OCI-LY3 (cell line): ENCODE measurements around the gene RNFT1.

ENCODE experiments used
- CTCF ChIP-seq: fragments of 200-600, 300-600 bp; sonication (generic); IDR thresholded peaks from 2 replicates; pipeline ENCODE4 v1.5.1; 2014; ENCODE audit warnings: antibody characterized with exemption, low read length, low read depth
- EZH2phosphoT487 ChIP-seq: fragments of 200-600 bp; shearing (Covaris generic); IDR thresholded peaks from 2 replicates; pipeline ENCODE4 v1.6.1; 2018; ENCODE audit warnings: antibody characterized with exemption, mixed run types, low read depth

- TF ChIP-seq CTCF (no peak), EZH2phosphoT487 (no peak)
Measured at GRCh38 chr17:59954856-59955255, 9.7 kb downstream of the RNFT1 start.
